GM19438 (cell line): ENCODE measurements around the gene HM13.
"Not testable (repeated sequence)": the region's sequence is repeated elsewhere in the genome, so short reads cannot be mapped to it uniquely, and the experiment has no call there.

Experiments
- ATAC-seq: cut with Tn5 transposase; IDR thresholded peaks from one replicate; pipeline ENCODE4 v1.9.1; 2021; ENCODE audit warnings: low read depth; ENCODE audit not compliant: unreplicated experiment

HM13 gene

DNA sequence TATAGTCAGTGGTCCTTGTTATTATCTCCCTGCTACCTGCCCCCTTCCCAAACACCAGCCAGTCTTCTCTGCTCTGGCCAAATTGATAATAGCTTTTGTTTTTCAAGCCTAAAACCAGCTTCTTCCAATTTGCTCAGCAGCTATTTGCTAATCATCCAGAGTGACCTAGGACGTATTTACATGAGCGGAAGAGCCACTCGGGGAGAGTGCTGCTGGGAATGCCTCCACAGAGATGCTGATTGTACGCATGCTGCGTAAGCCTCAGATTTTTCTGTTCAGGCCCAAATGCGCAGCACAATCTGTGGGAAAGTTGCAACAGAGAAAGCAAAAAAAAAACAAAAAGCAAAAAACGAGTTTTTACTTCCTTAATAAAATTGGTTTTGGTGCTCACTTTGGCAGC, 66.5 kb downstream of the HM13 start:
- ATAC-seq, result no peak

GRCh38 chr20:31581391-31581790, 67.1 kb downstream of the HM13 start:
- ATAC-seq, result no peak

DNA sequence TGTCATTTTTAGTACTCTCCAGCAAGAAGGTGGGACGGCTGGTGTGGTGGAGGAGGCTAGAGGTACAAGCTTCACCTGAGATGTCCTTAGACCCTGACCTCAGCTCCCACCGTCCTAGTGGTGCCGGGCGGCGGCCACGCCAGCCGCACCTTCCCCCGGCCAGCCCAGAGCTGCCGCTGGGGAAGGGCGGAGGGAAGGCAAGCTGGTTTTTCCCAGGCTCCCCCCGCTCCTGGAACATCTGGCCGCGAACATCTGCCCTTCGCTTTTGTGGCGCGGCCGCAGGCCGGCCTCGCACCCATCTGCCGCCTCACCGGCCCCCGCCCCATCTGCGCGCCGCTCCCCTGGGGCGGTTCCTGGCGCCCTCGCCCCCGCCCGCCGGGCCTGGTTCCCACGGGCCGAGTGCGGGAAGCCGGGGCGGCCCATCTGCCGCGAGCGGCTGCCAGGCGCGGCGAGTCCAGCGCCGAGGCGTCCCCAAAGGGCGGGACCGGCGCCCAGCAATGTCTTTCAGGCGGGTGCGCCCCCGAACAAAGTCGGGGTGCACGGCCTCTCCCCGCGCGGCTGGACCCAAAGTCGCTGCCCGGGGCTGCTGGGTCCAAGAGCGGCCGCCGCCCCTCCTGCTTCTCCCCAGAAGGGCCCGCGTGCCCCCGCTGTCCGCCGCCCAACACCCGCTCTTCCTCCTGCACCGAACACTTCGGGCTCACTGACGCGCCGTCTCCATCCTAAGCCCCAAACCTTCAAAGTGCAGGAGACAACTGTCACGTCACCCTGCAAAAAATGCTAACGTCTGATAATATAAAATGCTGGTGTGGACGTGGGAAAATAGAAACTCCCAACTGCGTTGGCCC, 73.5 kb downstream of the HM13 start:
- no peak for ATAC-seq

DNA sequence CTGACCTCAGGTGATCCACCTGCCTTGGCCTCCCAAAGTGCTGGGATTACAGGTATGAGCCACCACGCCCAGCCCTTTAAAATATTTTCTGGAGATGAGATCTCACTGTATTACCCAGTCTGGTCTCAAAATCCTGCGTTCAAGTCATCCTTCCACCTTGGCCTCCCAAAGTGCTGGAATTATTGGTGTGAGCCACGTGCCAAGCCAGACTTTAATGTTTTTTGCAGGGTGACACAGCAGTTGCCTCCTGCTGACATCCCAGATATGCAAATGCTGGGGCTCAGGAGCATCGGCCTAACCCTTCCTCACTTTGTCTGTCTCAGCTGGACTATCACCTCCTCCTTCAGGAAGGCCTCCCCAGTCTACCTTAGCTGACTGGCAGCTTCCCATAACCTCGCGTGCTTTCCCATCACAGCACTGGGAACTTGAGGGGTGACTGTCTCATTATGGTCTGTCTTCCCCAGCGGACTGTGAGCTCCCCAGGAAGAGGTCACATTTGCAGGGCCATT, 76.5 kb downstream of the HM13 start:
- ATAC-seq, result no peak

DNA sequence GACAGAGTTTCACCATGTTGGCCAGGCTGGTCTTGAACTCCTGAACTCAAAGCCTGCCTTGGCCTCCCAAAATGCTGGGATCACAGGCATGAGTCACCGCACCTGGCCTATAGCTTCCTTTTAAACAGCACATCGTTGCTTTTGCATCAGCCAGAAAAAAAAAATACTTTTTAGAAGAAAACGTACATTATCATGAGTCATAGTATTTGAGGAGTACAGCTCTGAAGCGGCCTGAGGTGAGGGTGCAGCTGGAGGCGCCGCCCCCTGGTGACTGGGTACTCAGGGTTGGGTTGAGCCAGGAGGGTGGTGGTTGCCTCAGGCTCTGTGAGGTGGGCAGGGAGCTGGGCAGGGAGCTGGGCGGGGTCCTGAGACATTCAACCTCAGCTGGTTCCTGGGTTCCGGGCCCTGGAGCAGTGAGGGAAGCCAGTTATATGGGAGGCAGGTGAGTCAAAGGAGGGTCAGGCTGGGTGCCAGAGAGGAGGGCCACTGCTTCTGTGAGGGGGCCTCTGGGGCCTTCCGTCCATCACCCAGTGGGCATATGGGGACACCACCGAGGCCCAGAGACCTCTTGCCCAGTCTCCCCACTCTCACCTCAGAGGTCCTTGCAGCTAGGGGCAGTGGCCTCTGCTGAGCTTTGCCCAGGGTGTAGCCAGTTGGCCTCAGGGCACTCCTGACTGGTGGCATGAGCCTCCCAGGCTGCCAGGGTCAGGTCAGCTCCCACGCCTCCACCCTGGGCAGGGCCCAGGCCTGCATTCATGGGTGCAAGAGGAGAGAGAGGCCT, 79.2 kb downstream of the HM13 start:
- ATAC-seq, result no peak

GRCh38 chr20:31594002-31594557, 79.8 kb downstream of the HM13 start:
- ATAC-seq, result no peak

DNA sequence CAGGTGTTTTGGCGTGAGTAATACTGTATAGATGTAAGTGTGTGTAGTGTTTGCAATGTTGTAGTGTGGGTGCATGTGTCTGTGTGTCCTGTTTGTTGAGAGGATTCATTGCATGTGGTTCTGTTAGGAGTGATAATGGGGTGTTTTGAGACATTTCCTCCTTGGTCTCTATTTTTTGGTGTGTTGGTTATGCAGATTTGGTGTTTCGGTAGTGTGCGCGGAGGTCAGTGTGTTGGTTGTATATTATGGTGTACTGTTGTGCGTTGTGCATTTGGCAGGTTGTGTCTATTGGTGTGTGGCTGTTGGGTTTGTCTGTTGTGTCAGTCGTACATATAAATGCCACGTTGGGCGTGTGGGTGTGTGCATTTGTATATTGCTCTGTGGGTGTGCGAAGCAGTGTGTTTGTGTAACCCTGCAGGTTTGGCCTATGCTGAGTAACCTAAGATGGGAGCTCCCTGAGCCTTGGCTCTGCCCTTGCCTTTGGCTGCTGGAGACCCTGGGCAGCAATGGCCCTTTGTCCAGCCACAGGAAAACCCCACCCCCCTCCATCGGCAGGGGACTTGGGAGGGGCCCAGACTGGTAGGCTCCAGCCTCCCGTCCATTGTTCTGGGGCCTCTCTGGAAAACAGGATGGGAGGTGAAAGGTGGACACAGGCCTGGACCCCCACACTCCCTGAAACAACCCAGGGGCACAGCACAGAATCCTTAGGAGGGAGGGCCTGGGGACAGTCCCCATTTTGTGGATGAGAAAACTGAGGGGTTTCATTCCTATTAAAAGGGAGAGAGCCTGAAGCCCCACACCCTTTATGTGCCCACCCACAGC, 80.5 kb downstream of the HM13 start:
- no peak for ATAC-seq

DNA sequence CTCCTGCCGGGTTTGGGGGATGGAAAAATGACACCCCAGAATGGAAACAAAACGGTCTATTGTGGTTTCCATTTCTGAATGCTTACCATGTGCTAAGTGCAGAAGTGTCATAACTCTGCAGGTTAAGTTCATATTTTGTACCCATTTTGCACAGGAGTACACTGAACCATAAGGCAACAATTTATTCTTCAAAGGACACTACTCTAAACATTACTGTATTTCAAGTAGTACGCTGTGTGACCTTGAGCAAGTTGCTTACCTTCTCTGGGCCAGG, 81.1 kb downstream of the HM13 start:
- no peak for ATAC-seq

- ATAC-seq, result no peak
These were observed 81.6 kb downstream of the HM13 start for GRCh38 chr20:31595654-31596411.

DNA sequence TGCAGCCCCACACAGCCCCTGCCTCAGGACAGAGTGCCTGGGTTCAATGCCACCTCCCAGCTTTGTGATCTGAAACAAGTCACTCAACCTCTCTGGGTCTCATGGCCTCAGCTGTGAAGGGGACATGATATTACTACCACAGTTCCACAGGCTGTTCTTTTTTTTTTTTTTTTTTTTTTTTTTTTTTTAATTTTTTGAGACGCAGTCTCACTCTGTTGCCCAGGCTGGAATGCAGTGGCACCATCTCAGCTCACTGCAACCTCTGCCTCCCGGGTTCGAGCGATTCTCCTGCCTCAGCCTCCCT, 82.1 kb downstream of the HM13 start:
- ATAC-seq, result not testable (repeated sequence)

DNA sequence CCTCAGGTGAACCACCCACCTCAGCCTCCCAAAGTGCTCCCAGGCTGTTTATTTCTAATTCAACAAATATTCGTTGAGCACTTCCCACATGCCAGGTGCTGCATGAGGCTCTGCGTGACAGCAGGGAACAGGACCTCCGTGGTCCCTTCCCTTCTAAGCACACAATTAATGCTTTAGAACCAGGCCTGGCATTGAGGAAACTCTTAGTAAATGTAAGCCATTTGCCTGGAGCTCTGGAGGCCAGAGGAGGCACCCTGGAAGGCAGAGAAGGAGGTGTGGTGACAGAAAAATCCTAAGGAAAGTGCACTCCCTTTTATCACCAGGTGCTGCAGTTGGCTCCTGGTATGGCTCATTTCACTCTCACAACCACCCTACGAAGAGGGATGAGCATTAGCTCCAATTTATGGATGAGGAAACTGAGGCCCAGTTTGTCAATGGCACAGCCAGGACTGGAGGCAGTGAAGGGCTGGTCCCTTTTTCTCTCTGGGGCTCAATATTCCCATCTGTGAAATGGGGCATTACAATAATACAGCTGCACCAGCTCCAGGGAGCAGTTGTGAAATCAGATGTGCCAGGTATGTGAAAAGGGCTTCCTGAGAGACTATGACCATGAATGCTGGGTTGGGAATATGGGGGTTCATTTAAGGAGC, 82.7 kb downstream of the HM13 start:
- ATAC-seq, result no peak

GRCh38 chr20:31597481-31597855, 83.2 kb downstream of the HM13 start:
- ATAC-seq, result no peak

GRCh38 chr20:31602431-31602778, 88.2 kb downstream of the HM13 start:
- no peak for ATAC-seq

DNA sequence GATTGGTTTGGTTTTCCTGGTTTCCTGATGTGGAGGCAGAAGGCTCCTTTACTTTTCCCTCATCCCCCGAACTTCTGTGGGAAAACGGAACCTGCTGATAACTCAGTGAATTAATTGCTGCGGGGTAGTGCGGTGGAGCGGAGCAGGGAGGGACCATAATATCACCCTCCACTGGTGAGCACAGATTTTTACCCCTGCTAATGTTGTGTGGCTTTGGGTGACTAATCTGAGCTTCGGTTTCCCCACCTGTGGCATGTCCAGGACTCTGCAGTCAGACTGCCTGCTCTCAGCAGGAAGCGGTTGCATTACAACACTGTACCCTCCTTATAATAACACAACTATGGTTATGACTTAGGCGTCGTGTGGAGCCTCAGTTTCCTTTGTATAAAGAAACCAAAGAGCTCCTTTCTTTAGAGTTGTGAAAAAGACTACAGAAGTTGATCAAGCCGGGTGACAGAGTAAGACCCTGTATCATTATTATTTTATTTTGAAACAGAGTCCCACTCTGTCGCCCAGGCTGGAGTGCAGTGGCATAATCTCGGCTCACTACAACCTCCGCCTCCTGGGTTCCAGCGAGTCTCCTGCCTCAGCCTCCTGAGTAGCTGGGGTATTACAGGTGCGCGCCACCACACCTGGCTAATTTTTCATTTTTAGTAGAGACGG, 88.7 kb downstream of the HM13 start:
- peak; percentile 61 for ATAC-seq

DNA sequence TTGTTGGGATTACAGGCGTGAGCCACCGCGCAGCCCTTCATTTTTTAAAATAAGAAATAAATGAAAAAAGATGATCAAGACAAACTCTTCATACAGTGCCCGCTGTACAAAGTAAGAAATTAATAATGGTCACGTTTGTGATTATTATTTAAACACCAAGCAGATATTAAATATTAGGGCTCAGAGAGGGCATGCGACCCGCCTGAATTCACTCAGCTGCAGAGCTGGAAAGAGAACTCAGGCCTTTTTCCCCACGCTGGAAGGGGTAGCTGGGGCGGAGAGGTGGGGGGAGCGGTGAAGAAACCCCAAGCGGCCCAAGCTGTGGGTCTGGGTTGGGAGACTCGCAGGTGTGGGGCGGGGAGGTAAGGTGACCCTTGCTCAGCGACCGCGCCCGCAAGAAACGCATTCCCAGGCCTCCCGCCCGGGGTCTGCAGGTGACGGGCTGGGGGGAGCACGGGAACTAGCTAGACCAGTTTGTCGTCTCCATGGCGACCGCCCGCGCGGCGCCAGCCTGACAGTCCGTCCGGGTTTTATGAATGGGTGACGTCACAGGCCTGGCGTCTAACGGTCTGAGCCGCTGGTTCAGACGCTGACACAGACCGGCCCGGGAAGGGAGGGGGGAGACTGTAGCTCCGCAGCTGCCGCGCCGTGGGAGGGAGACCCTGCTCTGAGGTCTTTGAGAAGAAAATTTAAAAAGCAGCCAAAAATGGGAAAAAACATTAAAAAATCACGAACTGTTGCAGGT, 89.8 kb downstream of the HM13 start:
- ATAC-seq, result peak; percentile 51

- ATAC-seq, result no peak
These were observed 90.4 kb downstream of the HM13 start for GRCh38 chr20:31604567-31605030.

DNA sequence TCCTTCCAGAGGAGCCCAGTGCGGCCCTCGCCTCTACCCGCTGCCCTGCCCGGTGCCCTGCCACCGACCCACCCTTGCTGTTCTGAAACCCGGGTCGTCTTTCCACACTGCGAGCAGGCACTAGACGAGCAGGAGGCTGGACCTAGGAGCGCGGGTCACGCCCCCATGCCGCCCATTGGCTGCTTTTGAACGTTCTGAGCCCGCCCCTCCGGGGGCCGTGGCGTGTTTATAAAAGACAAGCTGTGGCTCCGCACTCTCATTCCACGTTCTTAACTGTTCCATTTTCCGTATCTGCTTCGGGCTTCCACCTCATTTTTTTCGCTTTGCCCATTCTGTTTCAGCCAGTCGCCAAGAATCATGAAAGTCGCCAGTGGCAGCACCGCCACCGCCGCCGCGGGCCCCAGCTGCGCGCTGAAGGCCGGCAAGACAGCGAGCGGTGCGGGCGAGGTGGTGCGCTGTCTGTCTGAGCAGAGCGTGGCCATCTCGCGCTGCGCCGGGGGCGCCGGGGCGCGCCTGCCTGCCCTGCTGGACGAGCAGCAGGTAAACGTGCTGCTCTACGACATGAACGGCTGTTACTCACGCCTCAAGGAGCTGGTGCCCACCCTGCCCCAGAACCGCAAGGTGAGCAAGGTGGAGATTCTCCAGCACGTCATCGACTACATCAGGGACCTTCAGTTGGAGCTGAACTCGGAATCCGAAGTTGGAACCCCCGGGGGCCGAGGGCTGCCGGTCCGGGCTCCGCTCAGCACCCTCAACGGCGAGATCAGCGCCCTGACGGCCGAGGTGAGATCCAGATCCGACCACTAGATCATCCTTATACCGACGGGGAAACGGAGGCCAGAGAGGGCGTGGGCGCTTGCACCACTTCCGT, 91.0 kb downstream of the HM13 start, which contains the start of gene ID1:
TSS of gene ID1 (plus strand) at position 259 of the 871 bp plus-strand sequence. CDS start at position 358, 99 bp downstream.
- ATAC-seq, result peak; percentile 74
